Epithelial cell of umbilical artery (primary cell): ENCODE measurements around the gene CCL19. TPM values are rescaled to one million over a fixed set of nuclear protein-coding genes. Genes with fewer than 3 reads are reported as not detected.

Experiments
- total RNA-seq: library from RNA; depleted of rRNA; stranded (reverse); fragments of >200 nt; gene quantifications from 2 replicates; pipeline ENCODE4 v1.2.3, GENCODE V29; 2014

The CCL19 gene
- not detected in 2 replicates for total RNA-seq

GRCh38 chr9:34690983-34691935 lies at the start of gene CCL19:
TSS of gene CCL19 (minus strand) at chr9:34691276. CDS start at chr9:34691139, 137 bp downstream.

GRCh38 chr9:34710023-34710422 lies 18.9 kb upstream of the CCL19 start, which contains the start of gene CCL21:
TSS of gene CCL21 (minus strand) at chr9:34710136. CDS start at chr9:34710066, 70 bp downstream.

GRCh38 chr9:34662526-34663302 lies 28.4 kb downstream of the CCL19 start, which contains the start of gene CCL27:
TSS of gene CCL27 (minus strand) at chr9:34662657. CDS start at chr9:34662633, 24 bp downstream.

GRCh38 chr9:34651876-34652601 lies 39.0 kb downstream of the CCL19 start, which contains the start of gene IL11RA:
TSS of gene IL11RA (plus strand) at chr9:34652185. CDS start at chr9:34655218, 3,033 bp downstream.

GRCh38 chr9:34646211-34647083 lies 44.6 kb downstream of the CCL19 start, which contains the start of gene GALT:
TSS of gene GALT (plus strand) at chr9:34646675. CDS start at chr9:34646705, 30 bp downstream.

Other genes starting within 250 kb of the CCL19 start
- gene FAM219A, start 232.7 kb downstream of the CCL19 start, total RNA-seq = 10.1 and 10.3 TPM in 2 replicates
- not detected in 2 replicates for gene DNAI1, start 232.5 kb downstream of the CCL19 start, total RNA-seq
- not detected in 2 replicates for gene ENHO, start 168.3 kb downstream of the CCL19 start, total RNA-seq
- gene CNTFR, start 101.6 kb downstream of the CCL19 start, total RNA-seq = not detected in 2 replicates
- gene RPP25L, start 79.2 kb downstream of the CCL19 start, total RNA-seq = 25.7 and 38.5 TPM in 2 replicates
- gene DCTN3, start 70.8 kb downstream of the CCL19 start, total RNA-seq = 81.0 and 120 TPM in 2 replicates
- gene ARID3C, start 62.2 kb downstream of the CCL19 start, total RNA-seq = under 0.01 and 0.30 TPM in 2 replicates
- gene SIGMAR1, start 53.5 kb downstream of the CCL19 start, total RNA-seq = 65.9 and 75.7 TPM in 2 replicates
- gene GALT, start 44.6 kb downstream of the CCL19 start, total RNA-seq = 24.4 and 37.4 TPM in 2 replicates
- gene IL11RA, start 39.1 kb downstream of the CCL19 start, total RNA-seq = 10.4 and 15.5 TPM in 2 replicates
- not detected in 2 replicates for gene CCL27, start 28.6 kb downstream of the CCL19 start, total RNA-seq
- not detected in 2 replicates for gene CCL21, start 18.9 kb upstream of the CCL19 start, total RNA-seq